ENCODE measurements around the gene TERF2IP.

TERF2IP gene, protein sequence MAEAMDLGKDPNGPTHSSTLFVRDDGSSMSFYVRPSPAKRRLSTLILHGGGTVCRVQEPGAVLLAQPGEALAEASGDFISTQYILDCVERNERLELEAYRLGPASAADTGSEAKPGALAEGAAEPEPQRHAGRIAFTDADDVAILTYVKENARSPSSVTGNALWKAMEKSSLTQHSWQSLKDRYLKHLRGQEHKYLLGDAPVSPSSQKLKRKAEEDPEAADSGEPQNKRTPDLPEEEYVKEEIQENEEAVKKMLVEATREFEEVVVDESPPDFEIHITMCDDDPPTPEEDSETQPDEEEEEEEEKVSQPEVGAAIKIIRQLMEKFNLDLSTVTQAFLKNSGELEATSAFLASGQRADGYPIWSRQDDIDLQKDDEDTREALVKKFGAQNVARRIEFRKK

DNA sequence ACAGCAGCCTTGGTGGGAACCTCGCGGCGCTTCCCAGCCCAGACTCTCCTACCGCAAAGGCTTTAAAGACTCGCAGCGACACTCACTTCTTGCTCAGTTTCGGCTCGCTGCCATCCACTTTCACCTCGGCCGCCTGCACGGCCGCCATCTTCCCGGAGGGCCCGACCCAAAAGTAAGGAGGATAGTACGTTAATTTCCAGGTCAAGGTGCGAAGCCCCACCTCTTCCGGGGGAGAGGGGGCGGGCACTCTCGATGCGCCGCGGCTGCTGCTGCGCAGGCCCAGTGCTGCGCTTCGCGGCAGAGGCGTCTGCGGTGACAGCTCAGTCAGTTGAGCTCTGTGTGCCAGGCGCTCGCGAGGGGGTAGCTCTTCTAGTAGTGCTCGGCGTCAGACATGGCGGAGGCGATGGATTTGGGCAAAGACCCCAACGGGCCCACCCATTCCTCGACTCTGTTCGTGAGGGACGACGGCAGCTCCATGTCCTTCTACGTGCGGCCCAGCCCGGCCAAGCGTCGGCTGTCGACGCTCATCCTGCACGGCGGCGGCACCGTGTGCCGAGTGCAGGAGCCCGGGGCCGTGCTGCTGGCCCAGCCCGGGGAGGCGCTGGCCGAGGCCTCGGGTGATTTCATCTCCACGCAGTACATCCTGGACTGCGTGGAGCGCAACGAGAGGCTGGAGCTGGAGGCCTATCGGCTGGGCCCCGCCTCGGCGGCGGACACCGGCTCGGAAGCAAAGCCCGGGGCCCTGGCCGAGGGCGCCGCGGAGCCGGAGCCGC is at the start of gene TERF2IP, which contains the start of gene KARS1:
Gene TERF2IP (plus strand): TSS at position 282 of the 773 bp plus-strand sequence. CDS start 110 bp downstream, at position 392.
Gene KARS1 (minus strand): TSS at position 174 of the 773 bp plus-strand sequence. CDS start 26 bp downstream, at position 148.
- peak; percentile 94 for DNase-seq (ENCODE audit: low read depth)

GRCh38 chr16:75599452-75600277 is 47.9 kb upstream of the TERF2IP start:
- DNase-seq (ENCODE audit: low read depth), result no peak

- no peak for DNase-seq (ENCODE audit: low read depth)
These were observed 44.3 kb upstream of the TERF2IP start for GRCh38 chr16:75603241-75603640.

- no peak for DNase-seq (ENCODE audit: low read depth)
These were observed 41.1 kb upstream of the TERF2IP start for GRCh38 chr16:75606507-75606906.

DNA sequence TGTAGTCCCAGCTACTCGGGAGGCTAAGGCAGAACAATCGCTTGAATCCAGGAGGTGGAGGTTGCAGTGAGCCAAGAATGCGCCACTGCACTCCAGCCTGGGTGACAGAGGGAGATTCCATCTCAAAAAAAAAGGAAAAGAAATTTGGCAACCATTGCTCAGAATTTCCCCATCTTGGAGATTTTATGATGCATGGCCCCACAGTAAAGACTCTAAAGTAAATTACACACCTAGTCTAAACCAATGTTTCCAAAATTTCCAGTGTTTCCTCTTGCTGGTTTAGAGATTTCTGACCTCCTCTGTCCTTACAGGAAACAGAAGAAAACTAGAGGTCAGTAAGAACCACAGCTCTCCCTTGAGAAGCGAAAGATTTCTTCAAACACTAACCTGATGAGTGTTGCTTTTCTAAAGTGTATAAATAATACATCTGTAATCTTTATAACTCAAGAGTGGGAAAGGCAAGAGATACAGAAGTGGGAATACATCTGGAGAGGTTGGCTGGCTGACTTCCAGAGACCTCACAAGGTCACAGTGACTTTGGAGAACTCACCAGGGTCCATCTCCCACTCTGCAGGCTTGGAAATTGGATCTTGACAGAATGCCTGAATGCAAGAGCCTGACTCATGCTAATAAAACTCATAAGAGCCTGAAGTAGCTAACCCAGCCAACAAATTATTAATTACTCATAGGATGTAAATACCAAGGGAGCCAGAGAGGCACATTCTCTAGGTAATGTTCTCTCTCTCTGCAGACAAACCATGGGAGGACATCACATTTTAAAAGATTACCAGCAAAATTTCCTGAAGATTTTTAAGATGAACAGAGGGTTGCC is 33.3 kb upstream of the TERF2IP start:
- no peak for DNase-seq (ENCODE audit: low read depth)

GRCh38 chr16:75615619-75616018 is 32.0 kb upstream of the TERF2IP start:
- DNase-seq (ENCODE audit: low read depth), result no peak

GRCh38 chr16:75616521-75617010 is 31.0 kb upstream of the TERF2IP start:
- no peak for DNase-seq (ENCODE audit: low read depth)

- no peak for DNase-seq (ENCODE audit: low read depth)
These were observed 30.5 kb upstream of the TERF2IP start for GRCh38 chr16:75617121-75617520.

- no peak for DNase-seq (ENCODE audit: low read depth)
These were observed 28.8 kb upstream of the TERF2IP start for GRCh38 chr16:75618780-75619179.

GRCh38 chr16:75620326-75621169 is 27.0 kb upstream of the TERF2IP start:
- peak; percentile 48 for DNase-seq (ENCODE audit: low read depth)

DNA sequence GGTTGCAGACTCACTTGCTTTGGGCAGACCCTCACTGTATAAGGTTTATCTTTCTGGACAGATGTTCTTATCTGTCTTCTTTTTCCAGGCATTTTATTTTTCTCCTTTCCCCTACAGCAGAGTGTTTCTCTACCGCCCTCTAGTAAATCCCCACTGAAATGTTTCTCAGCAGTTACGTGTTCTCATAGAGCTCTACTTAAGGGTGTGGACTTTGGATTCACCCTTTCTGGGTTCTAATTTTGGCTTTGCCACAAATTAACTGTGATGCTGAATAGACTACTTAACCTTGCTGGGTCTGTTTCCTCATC is 26.4 kb upstream of the TERF2IP start:
- no peak for DNase-seq (ENCODE audit: low read depth)

DNA sequence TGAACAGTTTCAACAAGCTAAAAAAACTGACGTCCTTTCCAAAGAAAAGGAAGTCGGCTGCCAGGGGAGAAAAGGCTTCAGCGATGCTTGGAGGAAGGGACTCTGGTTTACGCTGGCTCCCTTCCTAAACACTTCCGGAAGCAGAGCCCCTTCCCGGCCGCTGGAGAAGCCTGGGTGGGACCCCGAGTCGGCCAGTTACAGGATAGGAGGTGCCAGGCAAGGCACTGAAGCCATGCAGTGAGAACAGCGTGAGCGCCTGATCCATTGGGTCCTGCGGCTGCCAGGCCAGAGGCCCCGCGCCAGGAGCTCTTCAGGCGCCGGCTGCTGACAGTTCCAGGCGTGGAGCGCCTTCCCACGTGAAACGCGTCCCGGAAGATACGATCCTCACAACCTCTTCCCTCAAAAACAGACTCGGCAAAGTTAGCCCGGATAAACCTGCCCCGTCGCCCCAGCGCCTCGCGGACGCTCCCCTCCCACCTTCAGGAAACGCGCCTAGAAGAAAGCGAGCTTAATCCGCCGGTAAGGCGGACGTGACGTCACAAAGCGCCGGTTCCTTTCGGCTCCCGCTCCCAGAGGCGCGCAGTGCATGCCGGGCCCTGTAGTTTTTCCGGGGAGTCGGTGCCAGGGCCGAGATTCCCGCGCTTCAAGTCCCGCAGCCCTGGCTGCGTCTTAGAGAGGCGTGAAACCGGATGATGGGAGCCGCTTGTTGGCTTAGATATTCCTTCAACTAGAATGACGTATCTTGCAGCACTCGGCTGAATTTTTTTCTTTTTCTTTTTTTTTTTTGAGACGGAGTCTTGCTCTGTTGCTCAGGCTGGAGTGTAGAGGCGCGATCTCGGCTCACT is 24.6 kb upstream of the TERF2IP start, which contains the start of gene ADAT1:
Gene ADAT1 (minus strand): TSS at position 521 of the 845 bp plus-strand sequence. CDS start 2,482 bp downstream, outside the sequence.
- DNase-seq (ENCODE audit: low read depth), result peak; percentile 97

- no peak for DNase-seq (ENCODE audit: low read depth)
These were observed 22.6 kb upstream of the TERF2IP start for GRCh38 chr16:75624921-75625334.

DNA sequence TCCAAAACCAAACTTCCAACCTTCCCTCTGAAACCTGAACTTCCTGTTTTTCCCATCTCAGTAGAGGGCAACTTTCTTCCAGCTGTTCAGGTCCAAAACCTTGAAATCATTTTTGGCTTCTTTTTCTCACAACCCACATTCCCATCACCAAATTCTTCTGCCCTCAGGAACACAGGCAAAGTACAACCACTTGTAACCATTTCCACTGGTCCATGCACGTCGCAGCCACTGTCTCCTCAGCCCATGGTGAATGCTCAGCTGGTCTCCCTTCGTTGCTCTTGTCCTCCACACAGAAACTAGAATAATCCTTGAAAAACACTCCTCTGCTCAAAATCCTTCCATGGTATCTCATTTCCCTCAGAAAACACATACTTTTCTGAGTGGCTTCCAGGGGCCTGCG is 20.8 kb upstream of the TERF2IP start:
- no peak for DNase-seq (ENCODE audit: low read depth)

- DNase-seq (ENCODE audit: low read depth), result no peak
These were observed 19.7 kb upstream of the TERF2IP start for GRCh38 chr16:75627851-75628250.

DNA sequence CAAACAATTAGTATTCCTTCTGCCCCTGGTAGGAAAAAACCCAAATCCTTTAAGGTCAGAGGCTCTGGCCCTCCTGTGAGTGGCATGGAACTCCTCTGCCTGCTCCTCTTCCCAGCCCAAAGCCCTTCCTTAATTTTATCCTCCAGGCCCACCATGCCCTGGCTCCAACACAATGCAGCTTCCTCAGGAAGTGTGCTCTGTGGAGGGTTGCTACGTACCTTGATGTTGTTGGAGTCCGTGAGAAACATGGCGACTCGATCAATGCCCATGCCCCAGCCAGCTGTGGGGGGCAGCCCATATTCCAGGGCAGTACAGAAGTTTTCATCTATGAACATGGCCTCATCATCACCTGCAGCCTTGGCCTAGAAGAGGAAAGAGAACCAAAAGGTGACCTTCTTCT is 19.2 kb upstream of the TERF2IP start:
- DNase-seq (ENCODE audit: low read depth), result no peak

DNA sequence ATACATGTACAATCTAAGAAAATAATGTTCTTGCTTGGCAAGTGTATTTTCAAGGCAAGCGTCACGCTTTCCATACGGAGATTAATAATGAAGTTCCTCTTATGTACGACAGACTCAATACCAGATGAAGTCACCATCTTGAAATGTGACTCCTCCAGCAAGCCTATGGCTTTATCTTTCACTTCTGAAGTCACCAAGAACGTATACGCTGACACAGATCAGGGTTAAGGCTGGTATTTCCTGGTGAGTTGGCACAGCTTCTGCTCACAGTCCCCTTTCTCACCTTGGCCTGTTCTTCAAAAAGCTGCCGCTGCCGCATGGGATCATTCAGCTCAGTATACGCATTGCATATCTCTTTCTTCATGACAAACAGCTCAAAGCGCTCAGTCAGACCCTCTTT is 18.4 kb upstream of the TERF2IP start:
- no peak for DNase-seq (ENCODE audit: low read depth)

- DNase-seq (ENCODE audit: low read depth), result no peak
These were observed 17.5 kb upstream of the TERF2IP start for GRCh38 chr16:75630052-75630451.

DNA sequence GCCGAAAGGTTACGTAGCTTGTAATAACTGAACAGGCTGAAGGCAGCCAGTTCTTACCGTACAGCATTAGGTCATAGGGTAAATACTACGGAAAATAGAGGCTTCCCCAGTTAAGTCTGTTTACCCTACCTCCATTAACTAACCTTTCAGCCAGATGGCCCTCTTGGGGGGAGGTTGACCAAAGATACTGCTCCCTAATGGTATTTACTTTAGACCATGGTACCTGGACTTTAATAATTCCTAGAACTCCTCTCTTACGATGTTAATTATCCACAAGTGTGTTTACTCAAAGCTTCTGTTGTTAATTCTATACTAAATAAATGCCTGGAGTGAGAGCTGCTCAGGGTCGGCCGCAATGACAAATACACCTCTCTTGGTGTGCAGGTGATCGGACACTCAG is 14.7 kb upstream of the TERF2IP start:
- no peak for DNase-seq (ENCODE audit: low read depth)
